NCI-H345 treated with DMSO at 0.1 percent for 48 hours (cell line): ENCODE data around the gene NME3.

Experiments
- DNase-seq: peaks from one replicate; lab custom pipeline; 2025; ENCODE audit not compliant: unreplicated experiment; lab: John Stamatoyannopoulos, UW

NME3 gene

DNA sequence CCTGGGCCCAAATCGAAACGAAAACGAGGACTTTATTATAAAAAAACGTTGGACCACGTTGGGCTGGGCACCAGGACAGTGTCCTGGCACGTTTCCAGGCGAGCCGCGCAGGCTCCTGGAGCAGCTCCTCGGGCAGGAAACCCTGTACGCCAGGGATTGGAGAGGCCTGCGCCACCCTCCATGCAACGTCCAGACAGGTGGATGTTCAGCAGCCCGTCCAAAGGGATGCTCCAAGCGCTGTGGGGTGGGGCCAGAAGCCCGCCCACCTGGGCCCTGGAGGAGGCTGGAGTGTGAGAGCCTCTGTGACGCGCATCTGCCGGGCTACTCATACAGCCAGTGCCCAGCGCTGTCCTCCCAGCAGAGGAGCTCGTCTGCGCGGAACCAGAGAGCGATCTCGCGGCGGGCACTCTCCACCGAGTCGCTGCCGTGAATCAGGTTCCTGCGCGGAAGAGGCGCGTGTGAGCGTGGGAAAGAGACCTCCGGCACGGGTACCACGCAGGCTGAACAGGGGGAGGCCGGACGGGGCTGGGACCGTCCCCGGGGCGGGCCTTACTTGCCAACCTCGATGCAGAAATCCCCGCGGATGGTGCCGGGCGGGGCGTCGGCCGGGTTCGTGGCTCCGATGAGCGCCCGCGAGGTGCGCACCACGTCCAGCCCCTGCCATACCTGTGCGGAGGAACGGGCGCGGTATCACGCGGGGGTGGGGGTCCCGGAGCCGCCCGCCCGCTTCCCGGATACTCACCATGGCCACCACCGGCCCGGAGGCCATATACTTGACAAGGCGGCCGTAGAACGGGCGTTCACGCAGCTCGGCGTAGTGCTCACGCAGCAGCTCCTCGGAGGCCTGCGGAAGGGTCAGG is 785 bp downstream of the NME3 start:
- DNase-seq: no peak

DNA sequence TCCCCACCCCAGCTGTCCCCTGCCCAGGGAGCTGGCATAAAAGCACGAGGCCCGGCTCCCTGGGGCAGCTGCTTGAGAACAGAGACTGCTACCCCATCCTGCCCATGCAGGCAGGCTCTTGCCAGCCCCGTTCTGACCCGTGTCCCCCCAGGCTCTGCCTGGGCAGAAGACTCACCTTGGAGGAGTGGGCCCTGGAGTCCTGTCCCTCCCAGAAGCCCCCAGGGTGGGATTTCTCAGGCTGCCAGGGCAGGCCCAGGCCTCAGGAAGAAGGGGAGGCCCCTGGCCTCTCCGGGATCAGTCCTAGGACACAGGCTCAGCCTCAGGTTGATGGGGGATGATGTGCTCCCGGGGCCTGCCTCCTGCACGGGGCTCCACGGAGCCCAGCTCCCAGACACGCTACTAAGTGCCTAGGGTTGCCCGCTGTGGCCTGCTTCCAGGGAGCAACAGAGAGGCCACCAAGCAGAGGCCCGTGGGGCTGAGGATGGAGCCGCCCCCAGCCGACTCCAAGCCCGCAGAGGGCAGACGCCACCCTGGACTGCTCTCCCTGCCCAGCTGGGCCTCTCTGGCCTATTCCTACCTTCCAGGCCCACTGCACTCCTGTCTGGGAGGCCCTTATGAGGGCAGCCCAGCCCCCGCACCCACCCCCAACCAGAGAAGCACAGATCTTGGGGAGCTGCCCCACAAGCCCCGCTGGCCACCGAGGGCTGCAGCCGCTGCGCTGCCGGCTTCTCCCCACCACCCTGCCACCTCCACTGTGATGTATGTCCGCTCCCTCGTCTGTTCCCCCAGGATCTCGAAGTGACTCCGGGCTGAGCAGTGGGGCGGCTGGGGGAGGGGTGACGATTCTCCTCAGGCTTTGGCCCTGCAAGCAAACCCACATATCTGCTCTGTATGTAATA is 1.7 kb downstream of the NME3 start:
- no peak for DNase-seq

DNA sequence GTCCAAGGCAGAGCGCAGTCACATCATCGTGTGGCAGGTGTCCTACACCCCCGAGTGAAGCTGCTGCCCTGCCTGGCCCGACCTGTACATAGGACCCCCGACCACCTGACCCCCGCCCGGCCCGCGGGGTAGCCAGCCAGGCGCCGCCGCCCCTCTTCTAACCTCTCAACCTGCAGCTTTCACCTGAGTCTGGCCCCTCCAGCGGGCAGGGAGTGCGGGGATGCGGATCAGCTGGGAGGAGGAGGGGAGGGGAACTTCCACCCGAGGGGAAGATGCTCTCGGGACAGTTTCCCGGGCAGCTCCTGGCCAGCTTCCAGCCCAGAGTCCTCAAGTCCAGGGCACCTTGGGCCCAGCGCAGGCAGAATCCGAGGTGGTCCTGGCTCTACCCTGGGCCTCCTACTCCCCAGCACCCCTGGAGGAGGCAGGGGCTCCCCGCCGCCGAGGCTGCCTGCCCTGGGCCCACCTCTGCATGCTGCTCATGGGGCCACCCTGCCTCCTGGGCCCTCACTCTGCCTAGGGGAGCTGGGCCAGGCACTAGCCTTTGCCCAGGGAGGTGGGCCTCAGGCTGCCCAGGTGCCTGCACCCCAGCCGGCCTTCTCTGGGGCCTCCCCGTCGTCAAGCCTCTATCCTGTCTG is 2.5 kb downstream of the NME3 start:
- DNase-seq: no peak

DNA sequence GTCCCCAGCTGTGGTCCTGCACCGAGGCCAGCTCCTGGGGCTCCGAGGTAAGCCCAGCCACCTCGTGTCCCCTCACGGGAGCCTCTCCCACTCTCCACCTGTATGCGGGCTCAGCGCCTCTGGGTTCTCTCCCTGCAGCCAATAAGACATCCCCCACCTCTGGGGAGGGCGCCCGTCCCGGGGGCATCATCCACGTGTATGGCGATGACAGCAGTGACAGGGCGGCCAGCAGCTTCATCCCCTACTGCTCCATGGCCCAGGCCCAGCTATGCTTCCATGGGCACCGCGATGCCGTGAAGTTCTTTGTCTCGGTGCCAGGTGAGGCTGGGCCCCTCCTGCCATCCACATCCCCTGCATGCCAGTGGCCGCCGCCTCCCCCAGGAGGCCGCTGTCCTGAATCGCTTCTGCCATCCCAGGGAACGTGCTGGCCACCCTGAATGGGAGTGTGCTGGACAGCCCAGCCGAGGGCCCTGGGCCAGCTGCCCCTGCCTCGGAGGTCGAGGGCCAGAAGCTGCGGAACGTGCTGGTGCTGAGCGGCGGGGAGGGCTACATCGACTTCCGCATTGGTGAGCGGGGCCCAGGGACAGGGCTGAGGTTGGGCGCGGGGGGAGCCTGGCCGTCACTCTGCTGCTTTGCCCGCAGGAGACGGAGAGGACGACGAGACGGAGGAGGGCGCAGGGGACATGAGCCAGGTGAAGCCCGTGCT is 3.1 kb downstream of the NME3 start:
- DNase-seq: no peak

DNA sequence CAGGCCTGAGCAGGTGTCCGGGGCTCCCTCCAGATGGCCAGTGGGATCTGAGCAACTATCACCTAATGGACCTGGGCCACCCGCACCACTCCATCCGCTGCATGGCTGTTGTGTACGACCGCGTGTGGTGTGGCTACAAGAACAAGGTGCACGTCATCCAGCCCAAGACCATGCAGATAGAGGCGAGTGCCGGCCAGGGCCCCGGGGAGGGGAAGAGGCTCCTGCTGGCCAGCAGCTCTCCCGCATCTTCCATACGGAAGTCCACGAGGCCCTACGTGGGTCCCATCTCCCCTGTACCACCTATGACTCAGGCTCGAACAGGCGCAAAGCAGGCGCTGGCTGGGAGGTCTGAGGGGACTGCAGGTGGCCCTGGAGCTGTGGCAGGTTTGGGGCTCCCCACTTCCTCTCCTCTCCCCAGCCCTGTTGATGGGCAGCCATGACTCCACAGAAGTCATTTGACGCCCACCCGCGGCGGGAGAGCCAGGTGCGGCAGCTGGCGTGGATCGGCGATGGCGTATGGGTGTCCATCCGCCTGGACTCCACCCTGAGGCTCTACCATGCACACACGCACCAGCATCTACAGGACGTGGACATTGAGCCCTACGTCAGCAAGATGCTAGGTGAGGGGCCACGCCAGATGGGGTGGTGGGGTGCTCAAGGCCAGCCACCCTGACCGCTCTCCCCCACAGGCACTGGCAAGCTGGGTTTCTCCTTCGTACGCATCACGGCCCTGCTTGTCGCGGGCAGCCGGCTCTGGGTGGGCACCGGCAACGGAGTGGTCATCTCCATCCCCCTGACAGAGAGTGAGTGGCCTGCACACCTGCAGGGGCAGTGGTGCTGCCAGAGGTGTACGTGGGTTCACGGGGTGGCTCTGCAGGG is 4.0 kb downstream of the NME3 start:
- DNase-seq: no peak

DNA sequence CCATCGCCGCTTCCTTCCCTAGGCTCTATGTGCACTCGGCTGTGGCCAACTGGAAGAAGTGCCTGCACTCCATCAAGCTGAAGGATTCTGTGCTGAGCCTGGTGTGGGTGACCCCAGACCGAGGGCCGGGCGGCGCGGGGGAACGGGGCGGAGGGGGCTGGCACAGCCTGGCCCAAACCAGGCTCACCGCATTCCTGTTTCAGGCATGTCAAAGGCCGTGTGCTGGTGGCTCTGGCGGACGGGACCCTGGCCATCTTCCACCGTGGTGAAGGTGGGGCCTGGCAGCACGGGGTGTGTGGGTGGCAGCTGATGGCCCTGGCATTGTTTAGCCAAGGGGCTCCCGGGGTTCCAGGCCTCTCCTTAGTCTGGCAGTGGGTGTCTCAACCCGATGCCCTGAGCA is 4.6 kb downstream of the NME3 start:
- DNase-seq: no peak

DNA sequence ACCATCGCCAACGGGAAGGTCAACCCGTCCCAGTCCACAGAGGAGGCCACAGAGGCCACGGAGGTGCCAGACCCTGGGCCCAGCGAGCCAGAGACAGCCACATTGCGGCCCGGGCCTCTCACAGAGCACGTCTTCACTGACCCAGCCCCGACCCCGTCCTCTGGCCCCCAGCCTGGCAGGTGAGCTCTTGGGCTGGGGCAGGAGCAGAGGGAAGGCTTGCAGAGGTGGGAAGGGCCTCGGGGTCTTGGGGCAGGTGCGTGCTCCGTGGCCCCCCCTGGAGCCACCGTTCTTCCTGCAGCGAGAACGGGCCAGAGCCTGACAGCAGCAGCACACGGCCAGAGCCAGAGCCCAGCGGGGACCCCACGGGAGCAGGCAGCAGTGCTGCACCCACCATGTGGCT is 5.1 kb downstream of the NME3 start:
- DNase-seq: no peak

DNA sequence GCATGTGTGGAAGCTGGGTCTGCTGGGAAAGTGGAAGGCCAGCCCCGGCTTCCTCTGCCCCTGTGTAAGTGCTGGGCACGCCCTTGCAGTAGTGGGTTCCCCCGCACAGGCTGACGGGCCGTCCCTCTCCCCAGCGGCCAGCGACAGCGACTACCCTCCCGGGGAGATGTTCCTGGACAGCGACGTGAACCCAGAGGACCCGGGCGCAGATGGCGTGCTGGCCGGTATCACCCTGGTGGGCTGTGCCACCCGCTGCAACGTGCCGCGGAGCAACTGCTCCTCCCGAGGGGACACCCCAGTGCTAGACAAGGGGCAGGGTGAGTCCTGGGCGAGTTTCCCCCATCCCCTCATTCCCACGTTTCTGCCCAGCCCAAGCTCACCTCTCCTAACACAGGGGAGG is 5.5 kb downstream of the NME3 start:
- no peak for DNase-seq

DNA sequence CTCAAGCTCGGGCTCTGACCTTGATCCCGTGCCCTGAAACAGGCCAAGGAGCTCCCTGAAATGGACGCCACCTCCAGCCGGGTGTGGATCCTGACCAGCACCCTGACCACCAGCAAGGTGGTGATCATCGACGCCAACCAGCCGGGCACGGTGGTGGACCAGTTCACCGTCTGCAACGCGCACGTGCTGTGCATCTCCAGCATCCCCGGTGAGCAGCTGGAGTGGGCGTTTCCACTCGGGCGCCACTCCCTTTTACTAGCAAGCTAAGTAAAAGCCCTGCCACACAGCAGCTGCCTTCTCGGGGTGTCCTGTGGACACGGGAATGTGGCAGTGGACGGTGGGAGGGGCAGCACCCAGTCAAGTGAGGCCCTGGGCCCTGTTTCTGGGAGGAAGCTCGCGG is 6.4 kb downstream of the NME3 start:
- no peak for DNase-seq

DNA sequence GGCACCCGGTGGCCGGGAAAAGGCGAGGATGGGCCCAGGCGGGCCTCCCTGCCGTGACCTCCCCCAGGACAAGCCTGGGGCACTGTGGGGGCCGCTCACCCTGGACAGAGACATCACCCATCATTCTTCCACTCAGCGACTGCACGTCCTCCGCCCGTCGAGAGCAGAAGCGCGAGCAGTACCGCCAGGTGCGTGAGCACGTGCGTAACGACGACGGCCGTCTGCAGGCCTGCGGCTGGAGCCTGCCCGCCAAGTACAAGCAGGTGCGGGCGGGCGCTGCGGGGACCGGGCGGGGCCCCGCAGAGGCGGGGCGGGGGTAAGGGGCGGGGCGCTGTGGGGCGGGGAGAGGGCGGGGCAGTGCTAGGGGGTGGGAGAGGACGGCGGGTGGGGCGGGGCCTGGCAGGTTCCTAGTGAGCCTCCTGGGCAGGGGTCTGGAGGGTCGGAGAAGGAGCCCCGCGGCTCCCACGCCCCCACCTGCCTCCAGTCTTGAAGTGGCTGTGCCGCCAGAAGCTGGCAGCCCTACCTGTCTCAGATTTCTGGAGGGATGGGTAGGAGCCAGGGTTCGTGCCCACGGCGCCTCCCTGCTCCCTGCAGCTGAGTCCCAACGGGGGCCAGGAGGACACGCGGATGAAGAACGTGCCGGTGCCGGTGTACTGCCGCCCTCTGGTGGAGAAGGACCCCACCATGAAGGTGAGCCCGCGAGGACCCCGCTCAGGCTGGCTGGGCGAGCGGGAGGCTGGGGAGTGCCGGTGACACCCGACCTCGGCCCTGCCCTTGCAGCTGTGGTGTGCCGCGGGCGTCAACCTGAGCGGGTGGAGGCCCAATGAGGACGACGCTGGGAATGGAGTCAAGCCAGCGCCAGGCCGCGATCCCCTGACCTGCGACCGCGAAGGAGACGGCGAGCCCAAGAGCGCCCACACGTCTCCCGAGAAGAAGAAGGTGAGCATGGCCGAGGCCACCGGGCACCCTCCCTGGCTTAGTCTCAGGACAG is 7.5 kb downstream of the NME3 start:
- no peak for DNase-seq

DNA sequence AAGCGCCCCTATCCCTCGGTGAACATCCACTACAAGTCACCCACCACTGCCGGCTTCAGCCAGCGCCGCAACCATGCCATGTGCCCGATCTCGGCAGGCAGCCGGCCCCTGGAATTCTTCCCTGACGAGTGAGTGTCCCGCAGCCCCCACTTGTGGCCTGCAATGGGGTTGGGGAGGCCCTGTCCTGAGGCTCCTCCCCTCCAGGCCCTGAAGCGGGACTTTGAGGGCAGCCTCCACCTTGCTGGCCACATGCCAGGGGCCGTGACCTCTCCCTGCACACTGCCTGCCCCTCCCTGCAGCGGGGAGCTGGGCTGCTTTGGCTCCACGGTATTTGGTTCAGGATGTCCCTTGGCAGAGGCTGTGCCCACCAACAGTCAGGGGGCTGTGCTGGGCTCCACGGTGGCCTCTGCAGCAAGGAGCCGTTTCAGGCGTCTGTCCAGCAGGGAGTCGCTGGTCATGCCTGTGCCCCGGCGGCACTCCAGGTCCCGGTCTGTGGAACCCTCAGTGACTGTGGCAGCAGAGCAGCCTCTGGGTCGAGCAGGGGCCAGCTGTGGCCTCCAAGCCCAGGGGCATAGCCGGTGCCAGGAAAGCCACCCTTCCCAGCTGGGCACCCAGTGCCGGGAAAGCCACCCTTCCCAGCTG is 8.3 kb downstream of the NME3 start:
- DNase-seq: no peak

DNA sequence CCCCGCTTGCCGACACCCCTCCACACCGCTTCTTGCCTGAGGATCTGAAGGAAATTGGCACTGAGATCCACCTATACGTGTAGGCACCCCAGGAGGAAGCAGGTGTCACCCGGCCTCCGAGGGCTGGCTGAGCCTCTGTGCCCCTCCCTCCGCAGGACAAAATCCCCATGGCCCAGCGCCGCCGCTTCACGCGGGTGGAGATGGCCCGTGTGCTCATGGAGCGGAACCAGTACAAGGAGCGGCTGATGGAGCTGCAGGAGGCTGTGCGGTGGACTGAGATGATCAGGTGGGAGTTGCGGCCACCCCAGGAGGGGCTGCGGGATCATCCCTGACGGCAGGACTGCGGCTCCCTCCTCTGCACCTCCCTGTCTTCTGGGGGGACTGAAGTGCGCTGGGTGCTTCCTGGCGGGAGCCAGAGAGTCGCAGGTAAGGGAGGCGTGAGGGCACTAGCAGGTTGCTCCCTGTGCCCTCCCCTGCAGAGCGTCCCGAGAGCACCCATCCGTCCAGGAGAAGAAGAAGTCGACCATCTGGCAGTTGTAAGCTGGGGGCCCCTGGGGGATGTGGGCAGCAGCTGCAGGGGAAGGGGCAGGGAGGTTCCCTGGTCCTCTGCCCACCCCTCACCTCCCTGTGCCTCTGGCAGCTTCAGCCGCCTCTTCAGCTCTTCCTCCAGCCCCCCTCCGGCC is 9.0 kb downstream of the NME3 start:
- DNase-seq: no peak

DNA sequence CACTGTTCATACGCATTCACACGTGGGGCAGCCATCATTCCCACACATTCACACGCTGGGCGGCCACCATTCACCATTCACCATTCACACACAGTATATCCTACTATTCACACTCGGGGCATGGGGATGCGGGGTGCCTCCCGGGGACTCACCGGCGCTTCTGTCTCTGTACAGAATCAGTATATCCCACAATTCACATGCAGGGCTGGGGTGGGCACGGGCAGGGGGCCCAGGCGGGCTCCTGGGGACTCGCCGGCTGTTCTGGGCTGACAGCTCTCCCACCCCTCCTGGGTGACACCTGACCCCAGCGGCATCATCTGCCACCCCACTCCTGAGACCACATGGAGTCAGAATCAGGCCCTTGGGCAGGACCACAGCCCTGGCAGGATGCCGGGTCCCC is 9.6 kb downstream of the NME3 start:
- DNase-seq: no peak

DNA sequence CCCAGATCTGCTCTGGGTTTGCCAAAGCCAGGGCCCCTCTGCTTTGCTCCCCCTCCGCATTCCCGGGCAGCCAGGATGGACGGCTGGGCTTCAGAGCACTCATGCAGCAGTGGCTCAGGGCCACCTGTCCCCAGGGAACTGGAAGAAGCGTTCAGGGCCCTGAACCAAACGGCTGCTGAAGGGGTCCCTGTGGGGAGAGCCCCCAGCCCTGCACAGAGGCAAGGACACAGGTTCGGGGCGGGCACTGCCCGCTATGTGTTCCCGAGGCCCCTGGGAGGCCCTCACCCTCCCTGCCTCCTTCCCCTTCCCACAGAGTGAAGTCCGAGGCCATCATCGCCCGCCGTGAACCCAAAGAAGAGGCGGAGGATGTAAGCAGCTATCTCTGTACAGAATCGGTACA is 10.4 kb downstream of the NME3 start:
- DNase-seq: no peak

DNA sequence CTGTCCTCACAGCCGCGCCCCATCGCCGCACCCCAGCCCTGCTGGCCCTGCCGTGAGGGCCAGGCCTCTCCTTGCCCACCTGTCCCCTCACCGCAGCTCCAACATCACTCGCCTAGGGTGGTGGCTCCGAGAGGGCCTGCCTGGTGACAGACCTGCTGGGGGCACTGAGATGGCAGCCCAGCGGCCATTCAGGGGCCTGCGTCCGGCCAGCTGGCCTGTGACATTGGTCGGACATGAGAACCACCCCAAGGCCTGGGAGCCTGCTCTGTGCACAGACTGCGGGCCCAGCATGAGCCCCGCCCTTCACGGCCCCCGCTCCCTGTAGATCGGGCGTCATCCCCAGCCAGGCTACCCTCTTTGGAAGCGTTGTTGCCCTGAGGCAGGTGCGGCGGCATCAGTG is 11.8 kb downstream of the NME3 start:
- no peak for DNase-seq

DNA sequence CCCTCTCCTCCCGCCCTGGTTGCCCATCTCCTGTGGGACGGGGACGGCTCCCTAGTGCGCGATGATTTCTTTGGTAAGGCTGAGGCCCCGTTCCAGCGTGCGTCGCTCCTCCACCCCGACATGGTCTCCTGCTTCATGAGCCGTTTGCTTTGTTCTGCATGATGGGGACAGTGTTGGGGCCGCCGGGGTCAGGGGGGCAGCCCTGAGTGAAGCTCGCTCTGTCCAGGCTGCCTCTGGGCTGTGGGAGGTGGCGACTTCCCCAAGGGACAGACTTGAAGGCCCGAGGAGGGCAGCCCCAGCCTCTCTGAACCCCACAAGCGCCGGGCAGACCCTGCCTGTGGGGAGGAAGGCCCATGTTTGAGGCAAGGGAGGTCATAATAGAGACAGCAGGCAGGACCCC is 12.4 kb downstream of the NME3 start:
- no peak for DNase-seq

DNA sequence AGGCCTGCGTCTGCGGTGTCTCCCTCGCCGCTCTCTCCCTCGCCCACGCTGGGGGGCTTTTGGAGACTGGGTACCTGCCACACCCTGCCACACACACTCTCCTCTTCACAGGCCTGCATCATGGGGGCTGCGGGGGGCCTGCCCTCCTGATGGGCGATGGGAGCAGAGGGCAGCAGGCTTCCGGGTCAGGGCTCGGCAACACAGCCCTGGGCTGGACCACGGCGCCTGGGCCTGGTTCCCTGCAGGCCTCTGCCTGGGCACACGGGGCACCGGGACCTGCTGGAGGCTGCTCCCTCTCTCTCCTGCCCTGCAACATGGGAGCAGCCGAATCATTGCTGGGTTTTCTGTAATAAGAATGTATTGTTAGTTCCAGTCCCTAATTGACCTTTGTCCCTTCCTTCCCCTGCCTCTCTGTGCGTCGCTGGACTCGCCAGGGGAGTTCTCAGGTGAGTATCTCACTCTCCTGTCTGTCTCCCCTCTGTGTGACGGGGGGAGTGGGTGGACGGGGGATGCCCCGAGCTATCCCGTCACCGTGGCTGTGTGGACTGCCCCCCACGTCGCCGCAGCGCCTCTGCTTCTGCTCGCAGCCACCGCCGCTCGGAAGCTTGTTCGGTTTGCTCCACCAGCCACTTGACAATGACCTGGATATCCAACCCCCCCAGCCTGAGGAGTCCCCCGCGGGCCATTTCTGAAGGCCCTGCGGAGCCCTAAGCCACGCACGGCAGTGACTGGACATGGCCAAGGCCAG is 13.5 kb downstream of the NME3 start:
- DNase-seq: no peak
